ENCODE measurements around the gene SLC17A5.

DNA sequence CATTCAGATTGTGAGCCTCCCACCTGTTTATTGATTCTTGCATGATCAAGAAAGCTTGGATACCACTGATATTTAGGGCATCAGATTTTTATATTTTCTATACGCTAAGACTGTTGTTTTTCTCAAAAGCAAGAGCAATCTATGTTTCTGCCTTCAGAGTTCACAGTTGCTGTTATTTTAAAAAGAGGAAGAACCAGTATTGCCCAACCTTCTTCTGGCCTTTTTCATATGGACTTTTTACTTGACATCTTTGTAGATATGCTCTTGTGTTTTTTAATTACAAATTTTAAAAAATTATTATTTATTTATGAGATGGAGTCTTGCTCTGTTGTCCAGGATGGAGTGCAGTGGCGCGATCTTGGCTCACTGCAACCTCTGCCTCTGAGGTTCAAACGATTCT, 28.9 kb downstream of the SLC17A5 start:
- TF ChIP-seq, protein P1, sequence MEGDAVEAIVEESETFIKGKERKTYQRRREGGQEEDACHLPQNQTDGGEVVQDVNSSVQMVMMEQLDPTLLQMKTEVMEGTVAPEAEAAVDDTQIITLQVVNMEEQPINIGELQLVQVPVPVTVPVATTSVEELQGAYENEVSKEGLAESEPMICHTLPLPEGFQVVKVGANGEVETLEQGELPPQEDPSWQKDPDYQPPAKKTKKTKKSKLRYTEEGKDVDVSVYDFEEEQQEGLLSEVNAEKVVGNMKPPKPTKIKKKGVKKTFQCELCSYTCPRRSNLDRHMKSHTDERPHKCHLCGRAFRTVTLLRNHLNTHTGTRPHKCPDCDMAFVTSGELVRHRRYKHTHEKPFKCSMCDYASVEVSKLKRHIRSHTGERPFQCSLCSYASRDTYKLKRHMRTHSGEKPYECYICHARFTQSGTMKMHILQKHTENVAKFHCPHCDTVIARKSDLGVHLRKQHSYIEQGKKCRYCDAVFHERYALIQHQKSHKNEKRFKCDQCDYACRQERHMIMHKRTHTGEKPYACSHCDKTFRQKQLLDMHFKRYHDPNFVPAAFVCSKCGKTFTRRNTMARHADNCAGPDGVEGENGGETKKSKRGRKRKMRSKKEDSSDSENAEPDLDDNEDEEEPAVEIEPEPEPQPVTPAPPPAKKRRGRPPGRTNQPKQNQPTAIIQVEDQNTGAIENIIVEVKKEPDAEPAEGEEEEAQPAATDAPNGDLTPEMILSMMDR (conservative IDR thresholded peaks at IDR 0.05 in 1 of 2, IDR thresholded peaks at IDR 0.05 in 1 of 2; ENCODE audit: extremely low read depth in 1 of 2, insufficient read depth in 1 of 2, low read depth in 1 of 2, low read length in 2 of 2) = no peak
- no peak for TF ChIP-seq EZH2 (IDR thresholded peaks at IDR 0.05; ENCODE audit: borderline replicate concordance, low read length)
